ENCODE results near the gene CCSER1. TPM values are rescaled to one million over a fixed set of nuclear protein-coding genes. Genes with fewer than 3 reads are reported as not detected.

CCSER1 gene
- total RNA-seq, 1 donor from 2014 or later = 11.9 TPM

GRCh38 chr4:90159193-90159592 is 32.0 kb downstream of the CCSER1 start:
- no peak overlapping the region for H3K27ac Mint-ChIP-seq (ENCODE audit: unreplicated experiment)
- no peak for DNase-seq (ENCODE audit: low read depth, low spot score)
- no peak overlapping the region for H3K4me3 Mint-ChIP-seq
- TF ChIP-seq CTCF (conservative IDR thresholded peaks at IDR 0.05) = no peak
- H3K4me1 Mint-ChIP-seq = peaks cover 21% of the 10 kb centered on the region
- no peaks in the 10 kb centered on the region for H3K27me3 Mint-ChIP-seq (ENCODE audit: low read depth)
- H3K9me3 Mint-ChIP-seq = peaks cover 7% of the 10 kb centered on the region
- H3K36me3 Mint-ChIP-seq (ENCODE audit: low read depth) = peaks cover 12% of the 10 kb centered on the region

GRCh38 chr4:90160044-90160443 is 32.9 kb downstream of the CCSER1 start:
- Mint-ChIP-seq H3K27me3 (ENCODE audit: low read depth) (no peaks in the 10 kb centered on the region), H3K27ac (ENCODE audit: unreplicated experiment) (peak overlapping the region; percentile 20), H3K4me1 (peaks cover 28% of the 10 kb centered on the region), H3K4me3 (no peak overlapping the region), H3K36me3 (ENCODE audit: low read depth) (peaks cover 12% of the 10 kb centered on the region), H3K9me3 (peaks cover 7% of the 10 kb centered on the region)
- no peak for TF ChIP-seq CTCF (conservative IDR thresholded peaks at IDR 0.05)
- DNase-seq (ENCODE audit: low read depth, low spot score) = no peak

GRCh38 chr4:90162566-90162965 is 35.4 kb downstream of the CCSER1 start:
- H3K9me3 Mint-ChIP-seq = peaks cover 5% of the 10 kb centered on the region
- H3K4me1 Mint-ChIP-seq = peaks cover 28% of the 10 kb centered on the region
- TF ChIP-seq CTCF (conservative IDR thresholded peaks at IDR 0.05) = no peak

DNA sequence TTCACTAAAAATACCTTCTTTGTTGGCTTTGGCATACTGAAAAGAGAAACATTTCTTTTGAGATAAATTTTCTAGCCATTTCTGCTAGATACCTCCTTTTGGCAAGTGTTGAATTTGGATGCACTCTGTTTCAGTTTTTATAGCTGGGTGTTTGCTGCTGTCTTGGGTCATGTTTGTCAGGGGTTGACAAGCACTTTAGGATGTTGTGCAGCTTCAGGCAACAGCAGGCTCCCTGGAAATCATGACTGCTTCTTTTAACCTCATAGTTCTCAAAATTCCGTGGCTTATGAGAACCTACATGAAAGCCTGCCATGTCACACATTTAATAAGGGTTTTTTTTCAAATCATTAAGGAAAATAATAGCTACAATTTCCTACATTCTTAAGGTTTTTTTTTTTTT is 36.7 kb downstream of the CCSER1 start:
- Mint-ChIP-seq H3K36me3 (ENCODE audit: low read depth) (no peaks in the 10 kb centered on the region), H3K9me3 (peaks cover 2% of the 10 kb centered on the region), H3K4me3 (no peak overlapping the region), H3K27ac (ENCODE audit: unreplicated experiment) (no peak overlapping the region), H3K27me3 (ENCODE audit: low read depth) (no peaks in the 10 kb centered on the region), H3K4me1 (peaks cover 28% of the 10 kb centered on the region)
- no peak for TF ChIP-seq CTCF (conservative IDR thresholded peaks at IDR 0.05)
- no peak for DNase-seq (ENCODE audit: low read depth, low spot score)

More at GRCh38 chr4:90162566-90162965, 35.4 kb downstream of the CCSER1 start:
- Mint-ChIP-seq H3K27ac (ENCODE audit: unreplicated experiment) (no peak overlapping the region), H3K36me3 (ENCODE audit: low read depth) (no peaks in the 10 kb centered on the region), H3K4me3 (no peak overlapping the region), H3K27me3 (ENCODE audit: low read depth) (no peaks in the 10 kb centered on the region)
- no peak for DNase-seq (ENCODE audit: low read depth, low spot score)

DNA sequence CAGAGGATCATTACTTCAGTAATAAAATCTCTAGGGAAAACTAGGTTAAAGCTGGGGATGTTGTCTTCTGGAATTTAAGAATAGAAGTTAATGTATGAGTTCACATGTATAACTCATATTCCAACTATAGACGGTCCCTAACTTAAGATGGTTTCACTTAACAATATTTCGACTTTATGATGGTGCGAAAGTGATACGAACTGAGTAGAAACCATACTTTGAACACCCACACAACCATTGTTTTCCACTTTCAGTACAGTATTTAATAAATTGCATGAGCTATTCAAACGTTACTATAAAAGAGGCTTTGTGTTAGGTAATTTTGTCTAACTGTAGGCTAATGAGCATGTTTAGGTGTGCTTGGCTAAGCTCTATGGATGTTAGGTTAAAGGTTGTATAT is 38.7 kb downstream of the CCSER1 start:
- no peak overlapping the region for H3K4me3 Mint-ChIP-seq
- peaks cover 17% of the 10 kb centered on the region for H3K4me1 Mint-ChIP-seq
- DNase-seq (ENCODE audit: low read depth, low spot score) = no peak
- no peaks in the 10 kb centered on the region for H3K27me3 Mint-ChIP-seq (ENCODE audit: low read depth)
- no peak overlapping the region for H3K27ac Mint-ChIP-seq (ENCODE audit: unreplicated experiment)
- peaks cover 4% of the 10 kb centered on the region for H3K36me3 Mint-ChIP-seq (ENCODE audit: low read depth)
- no peak for TF ChIP-seq CTCF (conservative IDR thresholded peaks at IDR 0.05)
- H3K9me3 Mint-ChIP-seq = peaks cover 7% of the 10 kb centered on the region

DNA sequence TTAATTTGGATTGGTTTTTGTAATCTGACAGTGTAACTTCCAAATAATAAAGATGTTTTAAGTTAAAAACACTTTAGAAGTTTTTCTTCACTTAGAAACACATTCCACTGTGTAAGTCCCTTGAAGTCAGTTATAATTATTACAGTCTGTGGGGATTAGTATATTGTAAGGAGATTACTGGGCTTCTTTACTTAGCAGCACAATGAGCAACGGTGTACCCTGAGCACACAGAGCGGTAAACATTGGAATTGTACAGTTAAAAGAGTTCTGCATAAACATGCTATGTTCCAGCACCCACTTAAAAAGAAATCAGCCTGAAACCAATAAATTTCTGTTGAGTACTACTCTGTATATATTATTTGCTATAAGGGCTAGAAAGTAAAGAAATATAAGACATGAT is 44.3 kb downstream of the CCSER1 start:
- Mint-ChIP-seq H3K4me1 (peaks cover 12% of the 10 kb centered on the region), H3K27ac (ENCODE audit: unreplicated experiment) (no peak overlapping the region), H3K4me3 (no peak overlapping the region), H3K27me3 (ENCODE audit: low read depth) (no peaks in the 10 kb centered on the region), H3K9me3 (peaks cover 5% of the 10 kb centered on the region), H3K36me3 (ENCODE audit: low read depth) (peaks cover 6% of the 10 kb centered on the region)
- TF ChIP-seq CTCF (conservative IDR thresholded peaks at IDR 0.05) = no peak
- DNase-seq (ENCODE audit: low read depth, low spot score) = no peak
